ENCODE results near the gene DUSP11.

DNA sequence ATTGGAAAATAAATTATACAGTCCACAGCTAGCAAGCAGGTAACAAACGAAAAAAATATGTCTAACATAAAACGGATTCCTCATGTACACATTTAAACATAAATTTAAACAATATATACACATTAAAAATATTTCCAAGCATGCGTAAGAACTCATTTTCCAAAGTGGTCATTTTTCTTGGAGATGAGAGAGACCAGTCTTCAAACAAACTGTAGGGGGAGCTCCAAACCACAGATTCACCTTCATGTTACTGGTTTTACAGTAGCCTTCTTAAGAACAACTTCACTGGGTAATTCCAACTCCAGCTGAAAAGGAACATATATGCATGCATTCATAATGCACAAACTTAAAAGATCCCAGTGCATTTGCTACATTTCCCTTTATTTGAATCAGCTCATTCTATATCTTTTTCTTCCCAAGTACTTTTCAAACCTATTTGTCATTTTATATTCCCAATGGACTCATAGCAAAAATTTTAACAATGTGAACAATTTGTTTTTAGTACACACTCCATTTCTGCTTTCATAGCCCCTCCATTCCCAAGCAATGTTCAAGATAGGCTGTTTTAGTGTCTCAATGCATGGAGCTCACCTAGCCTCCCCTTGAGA, 44.1 kb upstream of the DUSP11 start:
- TF ChIP-seq SIN3A (IDR thresholded peaks at IDR 0.05; ENCODE audit: borderline replicate concordance, low read depth, low read length) = no peak
- TF ChIP-seq EP300 (IDR thresholded peaks at IDR 0.05; ENCODE audit: borderline replicate concordance in 1 of 2, low read depth in 1 of 2, low read length in 1 of 2) = no peak
- TF ChIP-seq NRF1 (IDR thresholded peaks at IDR 0.05; ENCODE audit: low read depth, low read length) = no peak
- TF ChIP-seq TCF12 (IDR thresholded peaks at IDR 0.05) = no peak
- no peak for TF ChIP-seq TAF1 (IDR thresholded peaks at IDR 0.05; ENCODE audit: borderline replicate concordance, low read depth, low read length)
